ENCODE results near the gene SEC61B. TPM values are rescaled to one million over a fixed set of nuclear protein-coding genes. Genes with fewer than 3 reads are reported as not detected.

Gene SEC61B
- total RNA-seq, result 100 to 1,000 TPM; 105 to 127 TPM

DNA sequence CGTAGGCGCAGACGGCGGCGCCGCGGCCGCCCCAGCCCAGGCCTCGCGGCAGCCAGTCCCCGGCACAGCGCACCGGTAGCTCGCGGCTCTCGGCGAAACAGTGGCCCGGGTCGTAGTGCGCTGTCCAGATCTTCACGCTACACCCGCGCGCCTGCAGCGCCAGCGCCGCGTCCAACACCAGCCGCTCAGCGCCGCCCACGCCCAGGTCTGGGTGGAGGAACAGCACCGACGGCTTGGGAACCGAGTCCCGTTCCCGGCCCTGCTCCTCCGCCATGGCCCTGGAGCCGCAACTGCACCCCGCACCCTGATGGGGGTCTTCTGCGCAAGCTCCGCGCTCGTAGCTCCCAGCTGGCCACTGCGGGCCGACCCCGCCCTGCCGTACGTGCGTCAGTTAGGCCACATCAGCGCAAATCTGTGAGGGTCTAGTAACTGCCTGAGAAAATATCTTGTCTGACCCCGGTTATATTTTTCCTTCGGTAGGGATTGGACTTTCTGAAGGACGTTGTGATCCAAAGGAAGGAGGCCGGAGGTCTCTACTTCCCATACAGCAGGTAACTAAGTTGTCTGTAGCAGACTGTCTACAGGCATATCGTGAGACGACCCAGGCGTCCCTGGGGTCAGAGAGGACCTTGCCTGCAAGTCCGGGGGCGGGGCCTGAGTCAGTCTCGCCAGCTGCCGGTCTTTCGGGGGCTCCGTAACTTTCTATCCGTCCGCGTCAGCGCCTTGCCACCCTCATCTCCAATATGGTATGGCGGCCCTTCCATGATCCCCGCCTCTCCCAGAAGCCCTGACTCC lies at the start of gene SEC61B, which contains the start of gene ALG2:
Gene SEC61B, plus strand, starts transcription at position 662 of the 795 bp plus-strand sequence. Its CDS starts 82 bp downstream, at position 744.
Gene ALG2, minus strand, starts transcription at position 322 of the 795 bp plus-strand sequence. Its CDS starts 48 bp downstream, at position 274.
- peak; percentile 93 to 96 for ATAC-seq
- H3K36me3 Mint-ChIP-seq, result peaks cover 38 to 39% of the 10 kb centered on the region in 2 donors
- peak; percentile 92 to 93 for DNase-seq (ENCODE audit: low spot score in 2 of 2)
- H3K9me3 Mint-ChIP-seq, result no peaks in the 10 kb centered on the region
- peak within 1 kb of the TSS; percentile 98 to 100 for H3K27ac Mint-ChIP-seq

DNA sequence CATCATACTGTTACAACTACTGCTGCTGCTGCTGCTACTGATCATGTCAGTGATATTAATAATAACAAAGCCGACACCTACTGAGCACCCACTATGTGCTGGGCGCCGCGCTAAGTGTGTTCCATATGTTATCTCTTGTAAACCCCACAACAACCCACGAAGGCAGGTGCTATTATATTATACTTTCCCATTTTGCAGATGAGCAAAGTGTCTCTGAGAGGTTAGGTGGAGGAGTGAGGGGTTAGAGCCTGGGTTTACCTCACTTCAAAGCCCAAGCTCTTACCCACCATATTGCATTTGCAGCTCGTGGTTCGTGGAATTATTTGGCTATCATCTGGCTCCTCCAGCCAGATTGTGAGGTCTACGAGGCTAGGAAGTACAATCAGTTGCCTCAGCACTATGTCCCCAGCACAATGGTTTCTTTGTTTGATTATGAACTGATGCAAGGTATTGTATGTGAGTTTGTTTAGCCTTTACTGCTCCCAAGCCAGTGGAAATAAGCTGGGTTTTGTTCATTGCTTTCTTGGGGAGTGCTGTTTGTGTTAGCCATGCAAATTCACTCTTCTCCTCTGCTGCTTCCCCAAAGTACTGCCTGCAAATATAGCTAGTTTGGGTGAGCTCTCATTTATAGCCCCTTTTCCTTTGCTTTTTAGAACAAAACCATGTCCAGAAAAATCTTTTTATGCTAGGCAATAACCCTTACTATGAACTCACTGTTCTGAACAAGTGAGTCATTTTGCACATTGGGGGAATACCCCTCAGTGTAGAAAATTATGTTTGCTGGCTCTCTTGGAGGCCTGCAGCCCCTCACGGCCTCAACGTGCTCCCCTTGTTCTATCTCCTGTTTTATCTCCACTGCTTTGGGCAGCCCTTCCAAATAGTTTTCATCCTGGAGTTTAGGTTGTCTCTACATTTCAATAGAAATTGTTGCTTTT lies 48.2 kb upstream of the SEC61B start:
- Mint-ChIP-seq H3K9me3 (no peaks in the 10 kb centered on the region), H3K27ac (no peak overlapping the region), H3K36me3 (no peaks in the 10 kb centered on the region)
- DNase-seq (ENCODE audit: low spot score in 2 of 2) (no peak), ATAC-seq (peak; percentile 70 to 80)

DNA sequence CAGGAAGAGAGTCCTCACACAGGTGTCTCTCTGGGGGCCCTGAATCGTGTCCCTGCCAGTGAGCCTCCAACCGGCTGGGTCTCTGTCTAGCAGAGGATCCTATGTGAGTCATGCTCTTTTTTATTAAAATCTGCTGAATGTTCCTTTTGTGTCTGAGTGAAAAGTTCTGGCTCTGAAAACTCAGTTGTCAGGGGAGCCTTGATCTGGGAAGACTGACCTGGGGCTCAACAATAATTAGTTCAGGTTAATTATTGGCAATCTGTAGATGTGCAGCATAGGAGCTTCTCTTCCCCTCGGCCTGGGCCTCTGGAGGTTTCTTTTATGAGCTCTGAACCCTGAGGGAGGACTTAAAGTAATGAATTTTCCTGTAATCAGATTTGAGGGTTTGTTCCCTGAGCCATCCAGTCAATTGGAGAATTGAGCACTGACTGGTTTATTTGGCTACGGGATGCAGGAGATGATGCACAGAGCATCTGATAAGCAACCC lies 45.5 kb upstream of the SEC61B start:
- no peak overlapping the region for H3K27ac Mint-ChIP-seq
- ATAC-seq (no peak), DNase-seq (ENCODE audit: low spot score in 2 of 2) (no peak)
- no peaks in the 10 kb centered on the region for H3K36me3 Mint-ChIP-seq
- no peaks in the 10 kb centered on the region for H3K9me3 Mint-ChIP-seq

DNA sequence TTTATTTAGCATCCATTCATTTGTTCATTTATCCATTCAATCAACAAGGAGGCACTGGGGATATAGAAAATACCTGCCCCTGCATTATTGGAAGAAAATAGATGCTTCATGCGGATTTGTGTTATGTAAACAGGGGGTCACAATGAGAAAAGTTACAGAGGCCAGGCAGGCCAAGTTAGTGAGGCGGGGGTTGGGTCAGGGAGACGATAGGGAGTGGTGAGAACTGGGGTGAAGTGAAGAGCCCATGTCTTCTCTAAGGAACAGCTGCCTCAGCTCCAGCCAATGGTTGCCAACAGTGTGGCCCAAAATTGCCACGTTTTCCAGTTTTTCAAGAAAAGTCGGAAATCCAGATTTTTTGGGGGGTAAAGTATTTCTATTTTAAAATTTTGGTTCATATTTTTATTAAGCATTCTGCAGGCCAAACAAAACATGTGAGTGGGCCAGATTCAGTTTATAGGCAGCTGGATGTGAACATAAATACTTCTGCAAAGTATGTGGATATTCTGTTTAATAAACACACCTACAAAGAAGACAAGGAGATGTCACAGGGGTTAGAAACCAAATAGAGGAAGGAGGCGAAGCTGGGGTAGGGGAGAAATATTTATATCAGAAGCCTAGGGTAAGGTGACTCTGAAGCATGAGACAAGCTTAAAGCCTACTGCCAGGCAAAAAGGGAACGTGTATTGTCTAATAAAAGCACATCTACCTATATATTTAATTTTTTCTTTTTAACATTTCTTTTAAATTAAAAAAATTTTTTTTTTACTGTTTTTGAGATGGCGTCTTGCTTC lies 44.3 kb upstream of the SEC61B start:
- DNase-seq (ENCODE audit: low spot score in 2 of 2) (no peak), ATAC-seq (no peak)
- H3K27ac Mint-ChIP-seq, result no peak overlapping the region
- no peaks in the 10 kb centered on the region for H3K36me3 Mint-ChIP-seq
- no peaks in the 10 kb centered on the region for H3K9me3 Mint-ChIP-seq

DNA sequence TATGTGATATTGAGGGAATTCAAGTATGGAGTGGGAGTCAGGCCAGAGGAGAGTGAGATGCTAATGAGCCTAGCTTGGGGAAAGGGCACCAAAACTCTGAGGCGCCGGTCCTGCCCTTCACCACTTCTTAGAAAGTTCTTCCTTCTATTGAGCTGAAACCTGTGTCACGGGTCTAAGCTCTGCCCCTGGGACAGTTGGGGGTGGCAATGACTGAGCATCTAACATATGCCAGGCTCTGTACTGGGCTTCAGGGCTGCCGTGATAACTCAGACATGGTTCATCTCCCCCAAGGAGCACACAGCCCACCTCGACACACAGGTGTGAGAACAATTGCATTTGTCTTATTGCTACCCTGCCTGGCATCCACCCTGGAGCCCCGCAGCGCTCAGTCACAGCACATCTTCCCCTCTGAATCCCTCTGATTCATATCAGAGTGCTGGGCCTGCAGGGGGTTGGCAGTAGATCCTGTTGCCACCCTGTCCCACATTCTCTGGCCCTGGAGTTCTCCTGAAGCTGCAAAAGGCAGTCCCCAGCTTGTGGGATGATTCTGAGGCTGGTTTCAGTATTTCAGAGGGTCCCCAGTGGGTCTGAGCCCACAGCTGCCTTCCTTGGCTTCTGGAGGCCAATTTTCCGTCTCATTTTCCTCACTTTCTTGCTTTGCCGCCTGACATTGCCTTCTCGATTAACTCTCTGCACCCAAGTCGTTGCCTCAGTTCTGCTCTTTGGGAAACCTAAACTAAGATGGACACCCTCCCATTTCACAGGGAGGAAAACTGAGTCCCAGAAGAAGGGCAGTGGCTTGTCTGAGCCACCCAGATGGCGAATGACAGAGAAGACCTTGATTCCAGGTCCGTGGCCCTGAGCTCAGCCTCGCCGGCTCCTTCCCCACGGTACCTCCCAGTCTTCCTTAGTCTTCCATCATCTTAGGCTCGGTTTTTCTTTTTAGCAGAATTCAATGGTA lies 42.9 kb upstream of the SEC61B start:
- no peak for DNase-seq (ENCODE audit: low spot score in 2 of 2)
- Mint-ChIP-seq H3K9me3 (no peaks in the 10 kb centered on the region), H3K36me3 (no peaks in the 10 kb centered on the region), H3K27ac (no peak overlapping the region)
- ATAC-seq, result no peak

DNA sequence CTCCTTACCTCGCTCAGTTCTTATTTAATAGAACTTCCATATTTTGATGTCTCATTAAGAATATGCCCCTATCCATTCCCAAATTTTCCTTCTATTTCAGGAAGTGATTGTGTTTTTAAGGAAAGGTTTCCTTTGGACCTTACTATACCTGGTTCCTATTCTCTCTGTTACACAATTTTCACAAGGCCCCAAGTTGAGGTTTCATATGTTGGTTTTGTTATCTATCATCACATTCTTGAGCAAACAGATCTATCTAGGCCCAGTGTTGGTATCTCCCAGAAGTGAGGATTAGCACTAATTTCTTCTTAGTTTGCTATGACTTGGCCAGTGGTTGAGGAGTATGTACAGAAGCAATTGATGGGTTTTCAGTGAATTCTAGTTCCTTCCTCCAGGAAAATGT lies 41.9 kb upstream of the SEC61B start:
- Mint-ChIP-seq H3K36me3 (no peaks in the 10 kb centered on the region), H3K27ac (peak overlapping the region; percentile 15 to 41), H3K9me3 (no peaks in the 10 kb centered on the region)
- DNase-seq (ENCODE audit: low spot score in 2 of 2) (no peak), ATAC-seq (peak; percentile 32 to 75)

DNA sequence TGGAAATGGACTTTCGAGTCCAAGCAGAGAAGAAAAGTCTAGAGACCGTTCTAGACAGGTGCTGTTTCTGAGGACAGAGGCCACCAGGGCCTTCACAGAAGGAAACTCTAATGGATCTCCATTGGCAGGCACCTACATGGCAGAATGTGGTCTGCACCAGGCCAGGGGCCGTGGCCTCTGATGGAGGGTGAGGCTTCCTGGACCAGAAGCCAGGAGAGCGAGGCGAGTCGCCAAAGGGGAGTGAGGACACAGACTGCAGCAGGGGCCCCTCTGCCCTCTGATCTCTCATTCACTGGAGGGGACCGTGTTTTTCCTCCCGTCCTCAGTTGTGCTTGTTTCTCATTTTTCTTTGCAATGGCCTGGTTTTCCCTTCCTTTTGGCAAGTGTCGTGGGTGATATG lies 41.4 kb upstream of the SEC61B start:
- Mint-ChIP-seq H3K36me3 (no peaks in the 10 kb centered on the region), H3K27ac (peak overlapping the region; percentile 15 to 41), H3K9me3 (no peaks in the 10 kb centered on the region)
- peak in 1 of 2 donors; percentile 34 for ATAC-seq
- DNase-seq (ENCODE audit: low spot score in 2 of 2), result no peak

DNA sequence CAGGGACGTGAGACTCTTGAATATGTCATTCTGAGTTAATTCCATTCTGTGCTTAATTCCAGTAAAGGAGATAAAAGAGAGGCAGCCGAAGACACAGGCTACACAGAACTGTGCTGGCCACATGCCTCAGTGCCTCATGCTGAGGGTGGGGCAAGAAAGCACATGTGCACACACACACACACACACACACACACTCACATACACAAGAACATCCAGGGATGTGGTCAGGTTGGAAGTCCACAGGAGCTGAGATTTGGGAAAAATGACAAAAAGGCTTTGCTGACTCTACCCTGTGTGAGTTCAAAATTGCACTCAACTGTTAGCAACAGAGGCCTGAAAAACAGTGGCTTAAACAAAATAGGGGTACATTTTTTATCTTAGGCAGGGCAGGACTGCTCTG lies 40.9 kb upstream of the SEC61B start:
- ATAC-seq (no peak), DNase-seq (ENCODE audit: low spot score in 2 of 2) (no peak)
- Mint-ChIP-seq H3K9me3 (no peaks in the 10 kb centered on the region), H3K27ac (peak overlapping the region in 1 of 2 donors; percentile 34), H3K36me3 (no peaks in the 10 kb centered on the region)

DNA sequence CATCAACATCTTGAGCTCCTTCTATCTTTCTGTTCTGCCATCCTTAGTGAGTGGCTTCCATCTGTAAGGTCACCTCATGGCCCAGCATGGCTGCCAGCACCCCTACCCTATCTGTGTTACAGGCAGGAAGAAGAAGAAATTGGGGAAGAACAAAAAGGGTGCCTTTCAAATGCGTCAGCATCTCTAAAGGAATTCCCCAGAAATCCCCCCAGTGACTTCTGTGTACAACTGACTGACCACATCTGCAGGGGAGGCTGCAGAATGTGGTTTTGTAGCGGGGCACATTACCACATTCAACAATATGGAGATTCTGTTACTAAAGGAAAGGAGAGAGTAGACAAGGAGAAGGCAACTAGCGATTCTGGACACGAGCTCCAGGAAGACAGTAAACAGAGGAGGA lies 40.5 kb upstream of the SEC61B start:
- peak in 1 of 2 donors; percentile 15 for DNase-seq (ENCODE audit: low spot score in 2 of 2)
- H3K36me3 Mint-ChIP-seq, result no peaks in the 10 kb centered on the region
- peak overlapping the region in 1 of 2 donors; percentile 34 for H3K27ac Mint-ChIP-seq
- H3K9me3 Mint-ChIP-seq, result no peaks in the 10 kb centered on the region
- peak; percentile 14 to 52 for ATAC-seq

DNA sequence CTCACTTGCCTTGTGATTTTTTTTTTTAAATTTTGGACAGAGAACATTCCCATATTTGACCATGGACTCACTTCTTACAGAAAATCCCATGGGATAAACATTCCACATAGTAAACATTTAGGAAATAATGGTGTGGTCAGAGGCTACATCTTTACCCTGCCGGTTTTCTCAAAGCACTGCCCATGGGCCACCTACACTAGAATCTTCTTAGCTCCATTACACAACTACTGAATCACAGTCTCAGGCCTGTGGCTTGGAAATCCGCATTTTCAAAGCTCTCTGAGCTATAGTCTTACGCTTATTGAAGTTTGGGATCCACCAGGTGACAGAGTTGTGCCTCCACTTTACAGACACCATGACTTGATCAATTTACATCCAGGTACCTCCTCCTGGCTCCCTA lies 39.7 kb upstream of the SEC61B start:
- Mint-ChIP-seq H3K9me3 (no peaks in the 10 kb centered on the region), H3K36me3 (no peaks in the 10 kb centered on the region), H3K27ac (no peak overlapping the region)
- no peak for ATAC-seq
- no peak for DNase-seq (ENCODE audit: low spot score in 2 of 2)

DNA sequence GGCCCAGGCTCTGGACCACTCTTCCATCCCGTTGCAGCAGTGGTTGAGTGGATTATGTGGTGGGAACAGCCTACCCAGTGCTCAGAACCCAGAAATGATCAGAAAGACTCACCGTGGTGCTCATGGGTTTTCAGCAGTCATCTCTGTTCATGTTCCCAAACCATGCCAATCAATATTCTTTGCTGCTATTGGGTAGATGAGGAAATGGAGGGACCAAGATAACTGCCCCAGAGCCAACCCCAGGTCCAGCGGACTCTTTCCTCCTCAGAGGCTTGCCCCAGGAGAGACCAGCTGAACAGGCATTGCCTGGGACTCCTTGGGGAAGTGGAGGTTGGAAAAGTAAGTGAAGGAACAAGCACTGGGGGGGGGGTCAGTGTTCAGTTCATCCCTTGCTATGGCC lies 38.5 kb upstream of the SEC61B start:
- Mint-ChIP-seq H3K9me3 (no peaks in the 10 kb centered on the region), H3K27ac (peak overlapping the region in 1 of 2 donors; percentile 57)
- no peak for ATAC-seq

DNA sequence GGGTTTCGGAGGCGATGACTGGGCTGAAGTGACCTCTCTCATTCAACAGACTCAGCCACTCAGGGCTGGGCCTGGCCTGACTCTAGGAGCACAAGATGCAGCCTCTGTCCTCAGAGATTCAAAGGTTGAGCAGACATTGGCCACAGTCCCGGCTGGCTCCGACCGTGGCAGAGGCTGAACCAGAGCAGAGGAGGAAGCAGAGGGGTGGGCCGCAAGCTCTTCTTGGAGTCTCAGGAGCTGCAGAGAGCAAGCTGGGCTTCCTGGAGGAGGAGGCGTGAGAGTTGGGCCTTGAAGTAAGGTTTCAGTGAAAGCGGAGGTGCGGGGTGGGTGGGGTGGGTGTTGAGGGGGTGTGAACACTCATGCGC lies 38.0 kb upstream of the SEC61B start:
- DNase-seq (ENCODE audit: low spot score in 2 of 2) (no peak), ATAC-seq (peak in 1 of 2 donors; percentile 3)
- Mint-ChIP-seq H3K36me3 (no peaks in the 10 kb centered on the region), H3K27ac (peak overlapping the region in 1 of 2 donors; percentile 57), H3K9me3 (no peaks in the 10 kb centered on the region)

More for the DNA sequence above, 38.5 kb upstream of the SEC61B start:
- H3K36me3 Mint-ChIP-seq, result no peaks in the 10 kb centered on the region
- DNase-seq (ENCODE audit: low spot score in 2 of 2), result no peak

DNA sequence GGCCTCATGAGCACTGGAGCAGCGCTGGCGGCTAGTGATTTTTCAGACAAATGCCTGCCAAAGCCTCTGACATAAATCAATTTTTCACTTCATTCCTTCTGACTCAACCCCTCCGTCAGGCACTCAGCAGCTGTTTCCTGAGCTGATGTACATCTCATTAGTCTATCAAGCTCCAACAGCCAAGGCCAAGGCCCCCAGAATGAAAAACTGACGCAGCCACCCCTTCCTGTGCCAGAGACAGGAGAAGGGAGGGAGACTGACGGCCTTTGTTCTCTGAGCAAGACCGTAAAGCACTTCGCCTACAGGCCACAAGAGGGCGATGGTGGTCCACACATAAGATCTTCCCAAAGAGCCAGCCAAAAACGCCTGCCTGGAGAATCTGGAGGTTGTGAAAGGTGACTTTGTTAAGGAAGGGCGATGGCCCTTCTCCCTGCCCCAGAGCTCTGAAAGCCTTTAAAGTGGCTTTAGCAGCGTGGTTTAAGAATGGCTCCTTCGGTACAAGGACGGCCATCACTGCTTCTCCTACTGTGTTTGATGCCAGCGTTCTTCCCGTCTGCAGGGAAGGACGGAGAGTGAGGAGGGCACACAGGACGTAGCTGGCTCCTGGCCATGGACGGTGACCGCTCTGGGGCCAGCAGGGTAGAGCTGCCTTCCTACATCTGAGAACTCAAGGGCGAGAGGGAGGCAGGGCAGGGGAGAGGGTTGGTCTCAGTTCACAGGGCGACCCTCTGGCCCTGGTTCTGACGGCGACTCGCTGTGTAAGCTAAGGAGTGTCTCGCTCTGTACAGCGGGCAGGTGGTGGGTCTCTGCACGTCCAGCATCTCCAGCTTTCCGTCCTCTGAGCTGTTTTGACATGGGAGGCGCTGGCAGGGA lies 37.4 kb upstream of the SEC61B start:
- peak overlapping the region; percentile 57 to 83 for H3K27ac Mint-ChIP-seq
- no peaks in the 10 kb centered on the region for H3K36me3 Mint-ChIP-seq
- DNase-seq (ENCODE audit: low spot score in 2 of 2), result peak; percentile 74 to 78
- no peaks in the 10 kb centered on the region for H3K9me3 Mint-ChIP-seq
- ATAC-seq, result peak; percentile 79 to 84

DNA sequence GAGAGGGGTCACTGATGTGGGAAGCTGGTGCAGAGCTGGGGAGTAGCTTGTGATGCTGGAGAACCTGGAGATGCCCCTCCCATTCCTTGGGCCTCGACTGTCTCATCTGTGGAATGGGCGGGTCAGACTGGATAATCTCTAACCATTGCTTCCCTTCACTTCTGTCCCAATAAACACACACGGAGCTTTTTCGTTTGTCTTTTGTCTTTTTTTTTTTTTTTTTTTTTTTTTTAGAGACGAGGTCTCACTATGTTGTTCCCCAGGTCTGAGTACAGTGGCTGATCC lies 36.8 kb upstream of the SEC61B start:
- Mint-ChIP-seq H3K36me3 (no peaks in the 10 kb centered on the region), H3K27ac (peak overlapping the region in 1 of 2 donors; percentile 57), H3K9me3 (no peaks in the 10 kb centered on the region)
- DNase-seq (ENCODE audit: low spot score in 2 of 2) (no peak), ATAC-seq (no peak)

DNA sequence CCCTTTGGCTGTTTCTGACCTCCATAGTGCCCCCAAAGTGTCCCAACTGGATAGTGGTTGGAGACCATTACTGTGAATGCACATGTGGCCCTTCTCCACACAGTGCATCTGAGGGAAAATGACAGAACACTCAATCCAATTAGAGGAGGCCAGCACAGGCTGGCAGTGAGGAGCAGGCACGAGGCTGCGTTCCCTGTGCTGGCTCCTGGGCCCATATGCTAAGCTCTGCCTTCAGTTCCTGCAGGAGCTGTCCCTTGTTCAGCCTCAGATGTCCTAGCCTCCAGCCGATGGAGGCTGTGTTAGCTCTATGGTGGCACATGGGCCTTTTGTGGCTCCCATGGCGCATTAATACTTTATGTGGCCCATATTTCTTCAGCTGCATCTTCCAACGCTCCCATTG lies 36.1 kb upstream of the SEC61B start:
- H3K36me3 Mint-ChIP-seq, result no peaks in the 10 kb centered on the region

More for the DNA sequence above, 36.1 kb upstream of the SEC61B start:
- no peak for ATAC-seq
- DNase-seq (ENCODE audit: low spot score in 2 of 2), result no peak
- no peak overlapping the region for H3K27ac Mint-ChIP-seq
- no peaks in the 10 kb centered on the region for H3K9me3 Mint-ChIP-seq
